GM19240 (cell line): ENCODE data around the gene KIR2DL1.
"Not testable (repeated sequence)": the region's sequence is repeated elsewhere in the genome, so short reads cannot be mapped to it uniquely, and the experiment has no call there.

Experiments
- DNase-seq: peaks from one replicate; pipeline ENCODE4 v3.0.0; 2011; ENCODE audit warnings: low spot score; ENCODE audit not compliant: insufficient read length

The KIR2DL1 gene

GRCh38 chr19:54817670-54818536 is 48.3 kb downstream of the KIR2DL1 start:
- no peak for DNase-seq

- DNase-seq, result not testable (repeated sequence)
Observed at GRCh38 chr19:54824416-54824815, 54.8 kb downstream of the KIR2DL1 start.

GRCh38 chr19:54825326-54825725 is 55.7 kb downstream of the KIR2DL1 start:
- DNase-seq, result not testable (repeated sequence)

DNA sequence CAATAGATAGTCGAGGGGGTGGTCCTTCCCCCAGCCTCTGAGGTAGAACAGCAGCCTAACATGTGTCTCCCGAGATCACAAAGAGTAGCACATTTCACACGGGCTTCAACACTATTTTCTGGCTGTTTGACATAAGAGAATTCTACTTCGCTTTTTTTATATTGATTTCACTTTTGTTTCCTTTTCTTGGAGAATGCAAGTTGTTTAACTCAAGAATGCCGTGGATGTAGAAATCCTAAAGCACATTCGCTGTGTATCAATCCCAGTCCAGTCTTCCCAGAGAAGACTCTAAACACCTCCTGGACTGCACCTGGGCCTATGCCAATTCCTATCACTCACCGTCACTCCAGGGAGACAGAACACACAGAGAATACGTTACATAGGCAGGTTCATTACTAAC is 58.5 kb downstream of the KIR2DL1 start:
- not testable (repeated sequence) for DNase-seq

DNA sequence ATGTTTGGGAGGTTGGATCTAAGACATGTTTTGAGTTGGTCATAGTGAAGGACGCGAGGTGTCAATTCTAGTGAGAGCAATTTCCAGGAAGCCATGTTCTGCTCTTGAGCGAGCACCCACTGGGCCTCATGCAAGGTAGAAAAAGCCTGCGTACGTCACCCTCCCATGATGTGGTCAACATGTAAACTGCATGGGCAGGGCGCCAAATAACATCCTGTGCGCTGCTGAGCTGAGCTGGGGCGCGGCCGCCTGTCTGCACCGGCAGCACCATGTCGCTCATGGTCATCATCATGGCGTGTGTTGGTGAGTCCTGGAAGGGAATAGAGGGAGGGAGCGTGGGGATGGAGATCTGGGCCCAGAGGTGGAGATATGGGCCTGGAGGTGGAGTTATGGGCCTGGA is 62.9 kb downstream of the KIR2DL1 start, which contains the start of gene KIR2DS4:
Gene KIR2DS4, plus strand, starts transcription at position 181 of the 400 bp plus-strand sequence.
- DNase-seq, result not testable (repeated sequence)
